HFF-Myc (cell line): ENCODE data around the gene GYPE.
"Not testable (repeated sequence)": the region's sequence is repeated elsewhere in the genome, so short reads cannot be mapped to it uniquely, and the experiment has no call there.

Experiments
- DNase-seq: peaks from one replicate; pipeline ENCODE4 v3.0.0-alpha.2; 2011; ENCODE audit warnings: low read depth; ENCODE audit errors: extremely low read depth
- H3K4me3 ChIP-seq: replicated peaks from 2 replicates; pipeline ENCODE4 v1.5.1; 2011; ENCODE audit warnings: low read depth, mild to moderate bottlenecking, control low read depth, low read length
- TF ChIP-seq, protein P1 (sequence below): IDR thresholded peaks from 2 replicates; pipeline ENCODE4 v1.5.1; 2012; ENCODE audit warnings: mild to moderate bottlenecking, low read depth, low read length, control low read depth; ENCODE audit errors: missing control alignments

GYPE gene

DNA sequence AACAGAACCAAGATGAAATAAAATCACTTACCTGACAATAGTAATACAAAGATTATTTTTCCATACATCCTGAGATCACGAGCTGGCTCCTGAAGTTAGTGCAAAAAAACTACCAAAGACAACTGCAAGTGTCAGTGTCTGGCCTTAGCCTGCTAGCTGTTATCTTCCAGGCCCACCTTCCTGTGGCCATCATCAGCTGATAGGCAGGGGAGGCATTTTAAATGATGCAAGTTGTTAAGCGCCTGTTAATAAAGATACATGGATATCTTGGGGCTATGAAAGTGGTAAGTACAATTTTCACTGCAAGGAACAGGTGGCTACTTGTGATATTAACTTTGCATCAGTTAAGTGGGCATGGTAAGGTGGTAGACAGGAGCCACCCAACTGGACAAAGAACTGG lies at the start of gene GYPE:
Gene GYPE, minus strand, starts transcription at position 120 of the 400 bp plus-strand sequence. Its CDS starts 52 bp downstream, at position 68.
- not testable (repeated sequence) for DNase-seq, H3K4me3 ChIP-seq

DNA sequence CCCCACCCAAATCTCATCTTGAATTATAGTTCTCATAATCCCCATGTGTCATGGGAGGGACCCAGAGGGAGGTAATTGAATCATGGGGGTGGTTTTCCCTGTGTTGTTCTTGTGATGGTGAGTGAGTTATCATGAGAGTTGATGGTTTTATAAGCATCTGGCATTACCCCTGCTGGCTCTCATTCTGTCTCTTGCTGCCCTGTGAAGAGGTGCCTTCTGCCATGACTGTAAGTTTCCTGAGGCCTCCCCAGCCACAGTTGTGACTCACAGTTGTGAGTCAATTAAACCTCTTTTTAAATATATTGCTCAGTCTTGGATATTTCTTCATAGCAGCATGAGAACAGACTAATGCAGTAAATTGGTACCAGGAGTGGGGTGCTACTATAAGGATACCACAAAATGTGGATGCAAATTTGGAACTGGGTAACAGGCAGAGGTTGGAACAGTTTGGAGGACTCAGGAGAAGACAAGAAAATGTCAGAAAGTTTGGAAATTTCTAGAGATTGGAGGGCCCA lies 46.2 kb upstream of the GYPE start:
- H3K4me3 ChIP-seq, DNase-seq: not testable (repeated sequence)

DNA sequence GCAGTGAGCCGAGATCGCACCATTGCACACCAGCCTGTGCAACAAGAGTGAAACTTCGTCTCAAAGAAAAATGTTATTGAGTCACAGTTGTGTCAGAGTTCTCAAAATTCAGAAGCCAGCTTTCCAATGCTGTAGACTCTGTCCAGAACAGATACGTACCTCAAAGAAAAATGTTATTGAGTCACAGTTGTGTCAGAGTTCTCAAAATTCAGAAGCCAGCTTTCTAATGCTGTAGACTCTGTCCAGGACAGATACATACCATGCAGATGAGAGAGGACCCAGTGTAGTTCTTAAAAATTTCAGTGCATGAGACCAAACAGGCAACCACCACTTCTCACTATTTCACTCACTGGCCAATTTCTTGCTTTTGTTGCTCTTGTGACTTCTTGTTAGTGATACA lies 45.6 kb upstream of the GYPE start:
- not testable (repeated sequence) for H3K4me3 ChIP-seq, DNase-seq

DNA sequence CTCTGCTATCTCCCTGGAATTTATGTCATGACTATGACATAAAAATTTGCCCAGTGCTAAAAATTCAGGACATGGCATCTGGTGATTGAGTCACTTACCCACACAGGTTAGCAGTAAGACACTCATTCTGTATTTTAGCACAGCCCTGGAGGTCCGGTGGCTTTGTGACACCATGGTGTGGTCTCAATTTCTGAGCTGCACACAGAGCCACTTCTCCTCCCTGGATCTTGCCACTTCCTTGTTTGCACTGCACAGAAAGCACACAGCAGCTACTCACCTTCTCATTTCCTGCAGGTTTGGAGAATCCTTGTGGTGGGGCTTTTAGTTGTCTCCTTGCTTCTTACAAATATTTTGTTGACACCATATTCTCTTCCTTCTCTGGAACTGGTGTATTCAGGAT lies 44.8 kb upstream of the GYPE start:
- not testable (repeated sequence) for DNase-seq, H3K4me3 ChIP-seq

DNA sequence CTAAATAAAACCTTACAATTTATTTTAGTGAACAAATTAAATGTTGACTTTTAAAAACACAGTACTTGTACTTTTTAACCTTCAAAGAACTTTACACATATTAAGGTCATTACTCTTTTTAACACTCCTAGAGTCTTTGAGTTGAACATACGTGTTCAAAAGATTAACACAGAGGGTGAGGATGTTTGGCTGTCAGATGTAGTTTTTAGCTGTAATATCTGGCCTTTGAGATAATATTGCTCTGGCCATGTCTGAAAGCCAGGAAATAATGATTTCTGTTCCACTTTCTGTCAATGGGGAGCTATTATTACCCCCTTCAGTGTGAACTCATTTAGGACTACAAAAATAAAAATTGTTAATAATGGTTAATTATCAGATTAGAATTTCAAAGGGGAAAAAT lies 42.1 kb upstream of the GYPE start:
- H3K4me3 ChIP-seq, DNase-seq: not testable (repeated sequence)

DNA sequence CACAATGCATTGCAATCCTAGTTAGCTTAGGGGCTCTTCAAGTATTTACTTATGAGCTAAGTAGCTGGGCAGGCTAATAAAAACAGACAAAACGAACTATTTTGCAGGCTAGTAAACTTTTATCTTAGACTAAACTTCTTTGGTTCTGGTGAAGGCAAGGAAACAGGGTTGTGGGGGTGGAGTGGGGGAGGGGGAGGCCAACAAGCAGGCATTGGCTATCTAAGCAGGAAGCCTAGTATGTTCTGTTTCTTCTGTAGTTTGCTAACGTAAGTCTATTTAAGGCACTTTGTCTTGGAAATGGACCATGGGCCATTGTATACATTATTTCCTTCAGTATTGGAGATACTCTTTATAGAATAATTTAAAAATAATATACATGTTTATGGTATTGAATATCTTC lies 35.3 kb upstream of the GYPE start:
- not testable (repeated sequence) for H3K4me3 ChIP-seq, DNase-seq

DNA sequence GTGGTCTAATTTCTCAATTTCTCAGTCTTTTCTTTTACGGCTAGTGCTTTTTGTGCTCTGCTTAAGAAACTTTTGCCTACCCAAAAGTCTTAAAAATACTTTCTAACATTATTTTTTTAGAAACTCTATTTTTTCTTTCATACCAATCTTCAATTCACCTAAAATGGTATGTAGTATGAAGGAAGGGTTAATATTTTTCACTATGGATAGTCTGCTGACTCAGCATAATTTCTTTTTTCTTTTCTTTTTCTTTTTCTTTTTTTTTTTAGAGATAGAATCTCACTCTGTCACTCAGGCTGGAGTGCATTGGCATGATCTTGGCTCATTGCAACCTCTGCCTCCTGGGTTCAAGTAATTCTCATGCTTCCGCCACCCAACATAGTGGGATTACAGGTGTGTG lies 34.2 kb upstream of the GYPE start:
- no peak for DNase-seq
- TF ChIP-seq, protein P1, sequence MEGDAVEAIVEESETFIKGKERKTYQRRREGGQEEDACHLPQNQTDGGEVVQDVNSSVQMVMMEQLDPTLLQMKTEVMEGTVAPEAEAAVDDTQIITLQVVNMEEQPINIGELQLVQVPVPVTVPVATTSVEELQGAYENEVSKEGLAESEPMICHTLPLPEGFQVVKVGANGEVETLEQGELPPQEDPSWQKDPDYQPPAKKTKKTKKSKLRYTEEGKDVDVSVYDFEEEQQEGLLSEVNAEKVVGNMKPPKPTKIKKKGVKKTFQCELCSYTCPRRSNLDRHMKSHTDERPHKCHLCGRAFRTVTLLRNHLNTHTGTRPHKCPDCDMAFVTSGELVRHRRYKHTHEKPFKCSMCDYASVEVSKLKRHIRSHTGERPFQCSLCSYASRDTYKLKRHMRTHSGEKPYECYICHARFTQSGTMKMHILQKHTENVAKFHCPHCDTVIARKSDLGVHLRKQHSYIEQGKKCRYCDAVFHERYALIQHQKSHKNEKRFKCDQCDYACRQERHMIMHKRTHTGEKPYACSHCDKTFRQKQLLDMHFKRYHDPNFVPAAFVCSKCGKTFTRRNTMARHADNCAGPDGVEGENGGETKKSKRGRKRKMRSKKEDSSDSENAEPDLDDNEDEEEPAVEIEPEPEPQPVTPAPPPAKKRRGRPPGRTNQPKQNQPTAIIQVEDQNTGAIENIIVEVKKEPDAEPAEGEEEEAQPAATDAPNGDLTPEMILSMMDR, result no peak
- H3K4me3 ChIP-seq, result no peak overlapping the region

DNA sequence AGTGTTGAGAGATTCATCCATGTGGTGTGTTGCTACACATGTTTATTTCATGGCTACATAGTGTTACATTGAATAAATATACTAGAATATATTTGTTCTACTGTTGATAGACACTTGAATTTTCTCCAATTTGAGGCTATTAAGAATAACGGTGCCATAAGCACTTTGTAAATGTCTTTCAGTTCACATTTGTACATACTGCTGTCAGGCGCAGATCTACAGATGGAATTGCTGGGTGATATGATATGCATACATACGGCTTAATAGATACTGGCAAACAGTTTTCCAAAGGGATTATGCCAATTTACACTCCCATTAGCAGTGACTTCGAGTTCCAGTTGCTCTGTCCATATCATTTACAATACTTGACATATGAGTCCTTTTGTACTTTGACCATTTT lies 33.5 kb upstream of the GYPE start:
- H3K4me3 ChIP-seq, DNase-seq: not testable (repeated sequence)

DNA sequence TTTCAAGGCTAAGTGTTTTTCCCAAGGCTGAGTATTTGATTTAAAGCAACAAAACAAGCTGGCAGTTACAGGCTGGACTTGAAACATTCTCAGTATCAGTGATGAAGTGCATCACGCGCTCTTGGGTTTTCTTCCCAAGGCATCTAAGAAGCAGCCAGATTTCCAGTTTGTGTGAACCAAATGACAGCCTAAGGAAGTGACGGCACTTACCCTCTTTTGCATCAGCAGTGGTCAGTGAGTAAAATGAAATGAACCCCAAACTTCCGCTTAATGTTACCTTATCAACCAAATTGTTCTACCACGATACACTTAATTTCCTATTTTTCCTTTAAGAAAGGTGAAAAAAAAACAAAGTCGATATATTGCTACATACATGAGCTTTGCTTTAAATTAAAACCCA lies 15.8 kb upstream of the GYPE start:
- no peak overlapping the region for H3K4me3 ChIP-seq
- no peak for DNase-seq
- TF ChIP-seq, protein P1, result no peak

DNA sequence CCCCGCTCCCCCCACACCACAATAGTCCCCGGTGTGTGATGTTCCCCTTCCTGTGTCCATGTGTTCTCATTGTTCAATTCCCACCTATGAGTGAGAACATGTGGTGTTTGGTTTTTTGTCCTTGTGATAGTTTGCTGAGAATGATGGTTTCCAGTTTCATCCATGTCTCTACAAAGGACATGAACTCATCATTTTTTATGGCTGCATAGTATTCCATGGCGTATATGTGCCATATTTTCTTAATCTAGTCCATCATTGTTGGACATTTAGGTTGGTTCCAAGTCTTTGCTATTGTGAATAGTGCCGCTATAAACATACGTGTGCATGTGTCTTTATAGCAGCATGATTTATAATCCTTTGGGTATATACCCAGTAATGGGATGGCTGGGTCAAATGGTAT lies 11.1 kb upstream of the GYPE start:
- not testable (repeated sequence) for H3K4me3 ChIP-seq, DNase-seq

DNA sequence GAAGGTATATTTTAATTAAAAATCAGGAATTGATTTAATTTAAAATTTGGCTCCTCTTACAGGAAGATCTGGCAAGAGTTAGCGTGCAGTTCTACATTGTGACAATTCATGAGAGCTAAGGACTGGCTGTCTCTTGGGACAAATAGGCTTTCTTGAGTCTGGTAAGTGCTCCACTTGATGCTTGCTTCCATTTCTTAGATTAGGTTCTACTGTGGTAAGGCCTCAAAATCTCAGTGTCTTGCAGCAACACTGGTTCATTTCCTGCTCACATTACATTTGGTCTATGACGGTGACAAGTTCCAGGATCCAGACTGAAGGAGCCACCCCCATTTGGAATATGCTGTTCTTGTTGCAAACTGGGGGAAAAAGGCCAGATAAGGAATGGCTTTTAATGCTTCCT lies 7.1 kb upstream of the GYPE start:
- peak overlapping the region; percentile 45 for H3K4me3 ChIP-seq
- DNase-seq, result not testable (repeated sequence)

DNA sequence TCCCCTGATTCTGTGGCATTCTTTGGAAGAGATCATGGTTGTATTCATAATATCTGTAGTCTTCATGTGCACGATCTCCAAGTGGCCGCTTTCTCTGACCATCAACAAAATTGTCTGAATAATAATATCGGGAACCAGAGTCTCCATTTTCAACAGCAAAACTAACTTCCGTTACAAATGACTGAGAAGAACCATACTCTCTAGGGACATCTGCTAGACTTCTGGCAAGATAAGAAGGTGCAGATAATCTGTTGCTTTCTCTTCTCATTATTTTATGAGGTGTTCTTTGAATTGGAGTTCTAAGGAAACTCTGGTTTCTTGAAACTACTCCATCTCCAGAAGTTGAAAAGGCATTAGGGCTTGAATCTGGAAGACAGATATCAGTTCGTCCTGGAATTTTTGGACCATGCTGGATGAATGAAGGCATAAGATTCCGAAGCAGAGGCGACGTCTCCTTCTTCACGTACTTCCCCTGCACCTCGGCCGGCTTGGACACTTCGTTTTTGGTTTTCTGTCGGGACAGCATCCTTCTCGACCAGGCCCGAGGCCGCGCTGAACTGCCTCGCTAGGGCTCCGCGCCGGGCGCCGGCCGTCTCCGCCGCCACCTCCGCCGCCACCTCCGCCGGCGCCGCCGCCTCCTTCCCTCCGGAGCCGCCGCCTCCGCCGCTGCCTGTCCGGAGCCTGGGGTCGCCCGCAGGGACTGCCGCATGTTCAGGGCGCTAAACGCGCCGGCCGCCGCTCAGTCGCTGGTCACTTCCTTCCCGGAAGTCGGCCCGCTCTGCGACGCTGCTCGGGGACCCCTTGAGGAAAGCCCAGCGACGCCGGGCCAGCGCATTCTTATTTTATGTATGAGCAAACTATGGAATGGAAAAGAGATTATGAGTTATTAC lies 6.4 kb upstream of the GYPE start:
- not testable (repeated sequence) for DNase-seq
- H3K4me3 ChIP-seq, result peak overlapping the region; percentile 45

DNA sequence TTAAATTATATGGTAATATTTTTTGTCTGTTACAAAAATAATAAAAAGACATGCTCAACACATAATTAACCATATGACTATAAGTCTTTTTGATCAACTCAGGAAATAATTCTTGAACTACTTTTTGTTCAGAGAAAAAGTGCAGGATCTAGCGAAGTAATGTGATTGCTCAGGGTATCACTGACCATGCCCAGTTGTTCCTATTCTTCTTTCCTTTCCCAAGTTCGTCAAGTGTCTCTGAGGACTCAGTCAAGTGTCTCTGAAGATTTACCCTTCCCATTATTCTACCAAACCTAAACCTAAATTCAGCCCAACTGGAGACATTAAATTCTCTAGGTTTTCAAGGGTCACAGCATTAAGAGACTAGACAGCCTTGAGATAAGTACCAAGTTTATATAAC lies 5.5 kb upstream of the GYPE start:
- not testable (repeated sequence) for DNase-seq
- H3K4me3 ChIP-seq, result peak overlapping the region; percentile 45
